GM12878 (cell line): ENCODE results near the gene CTNNB1. TPM values are rescaled to one million over a fixed set of nuclear protein-coding genes. Genes with fewer than 3 reads are reported as not detected.

Experiments
- BCL11A ChIP-seq: IDR thresholded peaks from 2 replicates; pipeline ENCODE4 v1.6.1; 2011; ENCODE audit warnings: low read depth, low read length
- CBX5 ChIP-seq: sonication (generic); IDR thresholded peaks from 2 replicates; pipeline ENCODE4 v1.6.1; 2016; ENCODE audit warnings: low read depth, moderate library complexity, mild to moderate bottlenecking, inconsistent platforms
- CREM ChIP-seq: IDR thresholded peaks from 2 replicates; pipeline ENCODE4 v1.6.1; 2014; ENCODE audit warnings: antibody characterized with exemption, low read depth
- E2F8 ChIP-seq: fragments of 450-650 bp; IDR thresholded peaks from 2 replicates; pipeline ENCODE4 v1.6.1; 2018; ENCODE audit warnings: mild to moderate bottlenecking, low read depth, moderate library complexity; ENCODE audit not compliant: partially characterized antibody
- EZH2 ChIP-seq: IDR thresholded peaks from 2 replicates; pipeline ENCODE4 v1.6.1; 2012; ENCODE audit warnings: low read depth, mild to moderate bottlenecking, control low read depth, inconsistent platforms, low read length, borderline replicate concordance; ENCODE audit not compliant: control insufficient read depth
- GABPA ChIP-seq: IDR thresholded peaks from 2 replicates; pipeline ENCODE4 v1.6.1; 2014; ENCODE audit warnings: antibody characterized with exemption, low read depth, mild to moderate bottlenecking, inconsistent platforms
- KAT2A ChIP-seq: conservative IDR thresholded peaks from 2 replicates; pipeline ENCODE4 v1.6.1; 2011; ENCODE audit warnings: low read depth, low read length; ENCODE audit not compliant: control insufficient read depth
- KLF5 ChIP-seq: fragments of 450-650 bp; IDR thresholded peaks from 2 replicates; pipeline ENCODE4 v1.6.1; 2014; ENCODE audit warnings: mild to moderate bottlenecking; ENCODE audit not compliant: partially characterized antibody
- MTA2 ChIP-seq: fragments of 450-650 bp; IDR thresholded peaks from 2 replicates; pipeline ENCODE4 v1.6.1; 2016; ENCODE audit warnings: low read depth, mild to moderate bottlenecking, moderate library complexity
- MTA3 ChIP-seq: IDR thresholded peaks from 2 replicates; pipeline ENCODE4 v1.6.1; 2012; ENCODE audit warnings: low read length, inconsistent platforms, borderline replicate concordance
- MYB ChIP-seq: fragments of 150-350 bp; IDR thresholded peaks from 2 replicates; pipeline ENCODE4 v1.6.1; 2014; ENCODE audit warnings: mild to moderate bottlenecking, low read depth, low read length, borderline replicate concordance
- NFIC ChIP-seq: IDR thresholded peaks from 2 replicates; pipeline ENCODE4 v1.6.1; 2012; ENCODE audit warnings: low read depth, mild to moderate bottlenecking, inconsistent platforms, low read length, moderate library complexity
- NFYA ChIP-seq: IDR thresholded peaks from 2 replicates; pipeline ENCODE4 v1.6.1; 2011; ENCODE audit warnings: low read depth, mild to moderate bottlenecking, low read length, improper control_type of control experiment, borderline replicate concordance
- NFYB ChIP-seq: IDR thresholded peaks from 2 replicates; pipeline ENCODE4 v1.6.1; 2011; ENCODE audit warnings: low read depth, mild to moderate bottlenecking, low read length, improper control_type of control experiment, moderate library complexity; ENCODE audit not compliant: insufficient read depth
- NR2F1 ChIP-seq: fragments of 450-650 bp; conservative IDR thresholded peaks from 2 replicates; pipeline ENCODE4 v1.6.1; 2017; ENCODE audit warnings: mild to moderate bottlenecking
- POLR2A ChIP-seq: IDR thresholded peaks from 2 replicates; pipeline ENCODE4 v1.6.1; 2011; ENCODE audit warnings: low read depth, mild to moderate bottlenecking, low read length
- POLR2AphosphoS5 ChIP-seq: IDR thresholded peaks from 2 replicates; pipeline ENCODE4 v1.6.1; 2011; ENCODE audit warnings: mild to moderate bottlenecking, low read length, inconsistent platforms
- POU2F2 ChIP-seq: IDR thresholded peaks from 3 replicates; pipeline ENCODE4 v1.6.1; 2011; ENCODE audit warnings: low read depth, mild to moderate bottlenecking, low read length, borderline replicate concordance
- RB1 ChIP-seq: fragments of 450-650 bp; formaldehyde crosslinking; IDR thresholded peaks from 2 replicates; pipeline ENCODE4 v1.6.1; 2017; ENCODE audit warnings: mild to moderate bottlenecking, borderline replicate concordance
- RFX5 ChIP-seq: IDR thresholded peaks from 2 replicates; pipeline ENCODE4 v1.6.1; 2011; ENCODE audit warnings: low read depth, low read length, improper control_type of control experiment
- SMAD1 ChIP-seq: fragments of 450-650 bp; IDR thresholded peaks from 2 replicates; pipeline ENCODE4 v1.6.1; 2018; ENCODE audit warnings: mild to moderate bottlenecking, low read depth; ENCODE audit not compliant: partially characterized antibody
- SRF ChIP-seq, 2 experiments: IDR thresholded peaks; 2 replicates each; pipeline ENCODE4 v1.6.1; 2011; ENCODE audit warnings: low read depth in 2 of 2, low read length in 2 of 2, mild to moderate bottlenecking in 1 of 2, moderate library complexity in 1 of 2
- YY1 ChIP-seq: IDR thresholded peaks from 2 replicates; pipeline ENCODE4 v1.6.1; 2011; ENCODE audit warnings: low read depth, mild to moderate bottlenecking, low read length
- ZBTB40 ChIP-seq: fragments of 450-650 bp; IDR thresholded peaks from 2 replicates; pipeline ENCODE4 v1.6.1; 2016; ENCODE audit warnings: mild to moderate bottlenecking, moderate library complexity, borderline replicate concordance
- ZNF207 ChIP-seq: fragments of 450-650 bp; IDR thresholded peaks from 2 replicates; pipeline ENCODE4 v1.6.1; 2014; ENCODE audit warnings: antibody characterized with exemption, mild to moderate bottlenecking, borderline replicate concordance
- polyA plus RNA-seq, 11 experiments: library from polyadenylated mRNA; depleted of rRNA in 4 of 11; unstranded in 6 of 11; stranded (reverse) in 5 of 11; fragments of >200 nt; fragmentation: Nextera tagmentation in 4 of 11; fragmentation: Illumina TruSeq in 1 of 11; extraction: Ambion mirVana in 4 of 11; extraction: Trizol in 1 of 11; gene quantifications; 1 replicate in 1 of 11; 2 replicates in 10 of 11; pipeline versions ENCODE4 v1.2.1 to v1.2.3, GENCODE V29; 2011 to 2016; ENCODE audit warnings: inconsistent platforms in 2 of 11, missing spikeins in 2 of 11, low read depth in 1 of 11
- total RNA-seq, 4 experiments: library from RNA; depleted of rRNA in 3 of 4; stranded (reverse); fragments of >200 nt in 3 of 4; fragmentation: Illumina TruSeq in 1 of 4; extraction: Trizol in 1 of 4; gene quantifications; 2 replicates each; pipeline versions ENCODE4 v1.2.1 to v1.2.3, GENCODE V29; 2013 to 2021

The CTNNB1 gene
- total and polyA plus RNA-seq, 10 of the 15 experiments (the other 5 are each of a cell fraction or from before 2014, with no cell fraction given), result 30.4 to 217 (median 138) TPM

GRCh38 chr3:41198950-41199865 lies at the start of gene CTNNB1 (continued):
- TF ChIP-seq BCL11A (peak; percentile 36; the same call in 1 of the 2 replicates), KAT2A (no peak), GABPA (no peak), CBX5 (peak; percentile 69; the same call in 1 of the 2 replicates), RB1 (peak; percentile 98; the same call in 1 of the 2 replicates), NR2F1 (peak; percentile 81), NFYB (no peak), ZBTB40 (0 out of 2 replicates have a peak, but pooled peaks have one; percentile 24), KLF5 (peak; percentile 87), MYB (no peak), YY1 (peak; percentile 99), POLR2AphosphoS5 (peak; percentile 99), SRF (IDR thresholded peaks at IDR 0.05; ENCODE audit: low read depth in 2 of 2, low read length in 2 of 2) (peak in 1 of 2 experiments; percentile 57; a peak in 3 of 4 replicates), SMAD1 (no peak), POLR2A (peak; percentile 100), MTA3 (no peak; the same call in 1 of the 2 replicates), NFYA (no peak), CREM (peak; percentile 85), MTA2 (no peak), E2F8 (no peak), EZH2 (no peak), NFIC (no peak), ZNF207 (peak; percentile 94), POU2F2 (peak; percentile 98), RFX5 (no peak)
